Central memory CD8-positive, alpha-beta T cell (primary cell): Measurements from ENCODE around the gene OGDH.

Experiments
- ATAC-seq: fragments of 150-1000 bp; cut with Tn5 transposase; replicated peaks from 2 replicates; pipeline ENCODE4 v1.10.0; 2022; ENCODE audit warnings: mild to moderate bottlenecking, moderate FRiP score, moderate number of reproducible peaks; ENCODE audit not compliant: poor library complexity, severe bottlenecking; ENCODE audit errors: extremely low read depth
- DNase-seq, 2 donors: peaks; one replicate each; pipeline ENCODE4 v3.0.0; 2021; ENCODE audit warnings: low spot score in 2 of 2
- H3K27ac Mint-ChIP-seq: one replicate; pipeline ENCODE4 v1.8.0; 2022; ENCODE audit warnings: low read depth, mild to moderate bottlenecking, moderate library complexity, mixed read lengths
- H3K27me3 Mint-ChIP-seq: one replicate; pipeline ENCODE4 v1.8.0; 2022; ENCODE audit warnings: mixed read lengths
- H3K36me3 Mint-ChIP-seq: one replicate; pipeline ENCODE4 v1.8.0; 2022; ENCODE audit warnings: mild to moderate bottlenecking, moderate library complexity, mixed read lengths; ENCODE audit not compliant: insufficient read depth
- H3K4me1 Mint-ChIP-seq: one replicate; pipeline ENCODE4 v1.8.0; 2022; ENCODE audit warnings: mixed read lengths
- H3K4me3 Mint-ChIP-seq: one replicate; pipeline ENCODE4 v1.8.0; 2022; ENCODE audit warnings: mild to moderate bottlenecking, moderate library complexity, mixed read lengths
- H3K9me3 Mint-ChIP-seq: one replicate; pipeline ENCODE4 v1.8.0; 2022; ENCODE audit warnings: mixed read lengths

Gene OGDH

DNA sequence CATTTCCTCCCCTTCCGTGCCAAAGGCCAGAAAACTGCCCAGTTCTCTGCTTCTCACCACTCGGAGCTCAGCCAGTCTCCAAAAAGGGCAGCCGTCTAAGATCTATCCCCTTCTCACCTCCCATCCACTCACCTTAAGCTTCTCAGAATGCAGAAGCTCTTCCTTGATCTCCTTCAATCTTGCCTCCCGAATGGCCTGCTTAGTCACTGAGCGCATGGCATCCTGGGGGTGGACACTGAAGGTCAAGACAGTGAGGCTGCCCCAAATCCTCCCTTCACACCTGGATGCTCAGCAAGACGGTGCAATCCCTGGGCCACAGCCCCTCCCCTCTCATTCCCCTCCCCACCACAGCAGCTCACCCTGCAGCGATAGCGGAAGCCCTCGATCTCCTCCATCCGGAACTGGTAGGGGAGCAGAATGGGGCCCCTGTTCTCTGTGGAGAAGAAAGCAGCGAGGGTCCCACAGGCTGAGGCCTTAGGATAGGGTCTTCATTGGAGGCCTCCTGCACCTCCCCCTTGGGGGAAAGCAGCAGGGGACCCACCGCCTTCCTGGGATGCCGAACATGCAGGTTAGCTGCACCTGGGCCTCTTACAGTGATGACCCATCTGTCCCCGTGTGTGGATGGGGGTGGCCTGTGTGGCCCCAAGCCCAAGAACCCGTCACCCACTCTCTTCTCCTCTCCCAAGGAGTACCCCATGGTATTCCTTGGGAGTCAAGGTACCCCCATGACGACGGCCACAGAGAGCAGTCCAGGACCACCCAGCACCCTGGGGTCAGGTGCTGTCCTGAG lies 37.5 kb upstream of the OGDH start:
- Mint-ChIP-seq H3K36me3 (peaks cover 40% of the 10 kb centered on the region), H3K27ac (peak overlapping the region; percentile 16), H3K27me3 (no peaks in the 10 kb centered on the region), H3K9me3 (no peaks in the 10 kb centered on the region), H3K4me3 (no peak overlapping the region), H3K4me1 (peaks cover 38% of the 10 kb centered on the region)
- DNase-seq (no peak), ATAC-seq (no peak)

DNA sequence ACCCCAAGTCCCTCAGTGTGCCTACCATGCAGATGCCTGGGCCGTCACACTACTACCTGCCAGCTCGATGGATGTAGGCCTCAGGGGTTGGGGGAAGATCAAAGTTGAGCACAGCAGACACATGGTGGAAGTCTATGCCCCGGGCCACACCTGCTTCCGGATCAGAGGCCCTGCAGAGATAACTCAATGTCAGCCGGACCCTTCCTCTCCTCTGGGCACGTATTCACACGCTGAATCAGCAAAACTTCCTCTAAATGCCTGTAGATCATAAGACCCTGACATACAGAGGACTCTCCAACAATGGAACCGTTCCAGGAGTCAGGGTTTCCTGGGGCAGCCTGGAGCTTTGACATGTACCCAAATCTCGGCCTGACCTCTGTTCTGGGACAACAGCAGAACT lies 36.5 kb upstream of the OGDH start:
- H3K36me3 Mint-ChIP-seq, result peaks cover 41% of the 10 kb centered on the region
- no peaks in the 10 kb centered on the region for H3K9me3 Mint-ChIP-seq
- H3K4me3 Mint-ChIP-seq, result no peak overlapping the region
- H3K27me3 Mint-ChIP-seq, result no peaks in the 10 kb centered on the region
- H3K27ac Mint-ChIP-seq, result no peak overlapping the region
- no peak for ATAC-seq
- peaks cover 46% of the 10 kb centered on the region for H3K4me1 Mint-ChIP-seq
- DNase-seq, result no peak

GRCh38 chr7:44572771-44573170 lies 33.7 kb upstream of the OGDH start:
- Mint-ChIP-seq H3K36me3 (peaks cover 46% of the 10 kb centered on the region), H3K9me3 (no peaks in the 10 kb centered on the region), H3K27ac (peak overlapping the region; percentile 99), H3K27me3 (no peaks in the 10 kb centered on the region), H3K4me1 (peaks cover 33% of the 10 kb centered on the region), H3K4me3 (peak overlapping the region; percentile 98)
- no peak for DNase-seq
- ATAC-seq, result no peak

DNA sequence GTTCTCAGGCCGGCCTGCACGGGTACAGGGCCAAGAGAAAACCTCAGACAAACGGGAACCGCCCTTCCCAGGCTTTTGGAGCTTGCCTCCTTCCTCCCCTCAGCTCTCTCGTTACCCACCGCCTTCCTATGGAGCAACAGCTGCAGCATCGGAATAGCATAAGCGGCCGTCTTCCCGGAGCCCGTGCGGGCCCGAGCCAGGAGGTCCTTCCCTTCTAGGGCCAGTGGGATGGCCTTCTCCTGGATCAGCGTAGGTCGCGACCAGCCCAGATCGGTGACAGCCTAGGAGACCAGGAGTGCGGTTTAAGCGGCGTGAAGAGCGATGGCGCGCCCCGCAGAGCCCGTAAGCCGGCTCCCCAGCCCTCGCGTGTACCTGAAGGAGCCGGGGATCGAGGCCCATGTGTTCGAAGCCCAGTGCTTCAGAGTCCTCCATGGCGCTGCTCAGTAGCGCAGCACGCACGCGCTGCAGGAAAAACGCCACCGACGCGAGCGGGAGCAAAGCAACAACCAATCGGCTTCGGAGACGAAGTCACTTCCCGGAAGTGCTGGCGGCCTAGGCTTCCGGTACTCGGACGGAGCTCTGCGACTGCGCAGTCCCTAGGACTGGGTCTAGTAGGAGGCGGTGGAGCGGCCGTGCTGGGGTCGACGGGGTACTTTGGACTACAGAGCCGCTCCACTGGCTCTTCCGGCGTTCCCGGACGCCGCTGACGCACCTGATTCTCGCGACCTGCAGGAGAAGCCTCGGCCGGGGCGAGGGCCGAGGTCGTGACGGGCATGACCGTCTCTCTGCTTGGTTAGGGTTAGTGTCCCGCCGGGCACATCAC lies 32.8 kb upstream of the OGDH start, which contains the start of gene DDX56:
DDX56 (minus strand) TSS at position 445 of the 823 bp plus-strand sequence; CDS start at position 432, 13 bp downstream.
- peak; percentile 97 for ATAC-seq
- peak within 1 kb of the TSS; percentile 98 for H3K4me3 Mint-ChIP-seq
- H3K4me1 Mint-ChIP-seq, result peaks cover 32% of the 10 kb centered on the region
- H3K27ac Mint-ChIP-seq, result peak within 1 kb of the TSS; percentile 99
- H3K27me3 Mint-ChIP-seq, result no peaks in the 10 kb centered on the region
- DNase-seq, result peak; percentile 73 to 79
- H3K9me3 Mint-ChIP-seq, result no peaks in the 10 kb centered on the region
- H3K36me3 Mint-ChIP-seq, result peaks cover 46% of the 10 kb centered on the region

- H3K4me3 Mint-ChIP-seq, result peak overlapping the region; percentile 98
- no peaks in the 10 kb centered on the region for H3K27me3 Mint-ChIP-seq
- DNase-seq (no peak), ATAC-seq (peak; percentile 17)
- H3K27ac Mint-ChIP-seq, result peak overlapping the region; percentile 99
- H3K9me3 Mint-ChIP-seq, result no peaks in the 10 kb centered on the region
- H3K4me1 Mint-ChIP-seq, result peaks cover 40% of the 10 kb centered on the region
- peaks cover 49% of the 10 kb centered on the region for H3K36me3 Mint-ChIP-seq
Observed at GRCh38 chr7:44574287-44574872, 32.0 kb upstream of the OGDH start.

DNA sequence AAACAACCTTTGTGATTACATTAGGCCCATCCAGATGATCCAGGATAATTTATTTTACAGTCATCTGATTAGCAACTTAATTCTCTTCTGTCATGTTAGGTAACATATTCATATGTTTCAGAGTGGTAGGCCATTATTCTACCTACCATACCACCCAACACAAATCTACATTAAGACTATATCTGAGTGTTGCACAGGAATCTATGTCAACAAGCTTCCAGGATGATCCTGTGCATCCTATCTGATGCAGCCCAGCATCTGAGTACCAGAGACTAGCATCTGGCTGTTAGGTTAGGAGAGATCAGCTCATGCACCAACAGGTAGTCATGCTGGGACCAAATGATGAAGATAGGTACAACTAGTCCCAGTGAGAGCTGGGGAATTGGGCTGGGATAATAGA lies 31.4 kb upstream of the OGDH start:
- no peaks in the 10 kb centered on the region for H3K9me3 Mint-ChIP-seq
- ATAC-seq, result no peak
- peaks cover 45% of the 10 kb centered on the region for H3K4me1 Mint-ChIP-seq
- H3K27ac Mint-ChIP-seq, result peak overlapping the region; percentile 99
- peak overlapping the region; percentile 98 for H3K4me3 Mint-ChIP-seq
- H3K27me3 Mint-ChIP-seq, result no peaks in the 10 kb centered on the region
- no peak for DNase-seq
- peaks cover 51% of the 10 kb centered on the region for H3K36me3 Mint-ChIP-seq

DNA sequence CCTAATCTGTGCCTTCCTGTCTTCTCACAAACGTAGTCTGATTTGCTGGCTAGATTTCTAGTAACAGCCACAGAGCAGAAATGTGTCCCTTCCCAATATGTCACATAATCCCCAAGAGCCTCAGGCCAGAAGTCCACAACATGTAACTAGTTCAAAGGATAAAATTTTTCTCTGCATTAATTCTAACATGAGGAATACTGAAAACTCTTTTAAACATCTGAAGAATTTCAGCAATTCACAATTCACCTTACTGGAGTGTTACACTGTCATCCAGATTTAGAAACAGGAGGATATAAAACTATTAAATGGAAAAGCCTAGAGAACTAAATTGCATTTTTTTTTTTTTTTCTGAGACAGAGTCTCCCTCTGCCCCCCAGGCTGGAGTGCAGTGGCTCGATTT lies 30.2 kb upstream of the OGDH start:
- peaks cover 56% of the 10 kb centered on the region for H3K4me1 Mint-ChIP-seq
- peaks cover 59% of the 10 kb centered on the region for H3K36me3 Mint-ChIP-seq
- H3K27me3 Mint-ChIP-seq, result no peaks in the 10 kb centered on the region
- no peak overlapping the region for H3K27ac Mint-ChIP-seq
- no peaks in the 10 kb centered on the region for H3K9me3 Mint-ChIP-seq
- no peak overlapping the region for H3K4me3 Mint-ChIP-seq
- ATAC-seq, result no peak
- no peak for DNase-seq

DNA sequence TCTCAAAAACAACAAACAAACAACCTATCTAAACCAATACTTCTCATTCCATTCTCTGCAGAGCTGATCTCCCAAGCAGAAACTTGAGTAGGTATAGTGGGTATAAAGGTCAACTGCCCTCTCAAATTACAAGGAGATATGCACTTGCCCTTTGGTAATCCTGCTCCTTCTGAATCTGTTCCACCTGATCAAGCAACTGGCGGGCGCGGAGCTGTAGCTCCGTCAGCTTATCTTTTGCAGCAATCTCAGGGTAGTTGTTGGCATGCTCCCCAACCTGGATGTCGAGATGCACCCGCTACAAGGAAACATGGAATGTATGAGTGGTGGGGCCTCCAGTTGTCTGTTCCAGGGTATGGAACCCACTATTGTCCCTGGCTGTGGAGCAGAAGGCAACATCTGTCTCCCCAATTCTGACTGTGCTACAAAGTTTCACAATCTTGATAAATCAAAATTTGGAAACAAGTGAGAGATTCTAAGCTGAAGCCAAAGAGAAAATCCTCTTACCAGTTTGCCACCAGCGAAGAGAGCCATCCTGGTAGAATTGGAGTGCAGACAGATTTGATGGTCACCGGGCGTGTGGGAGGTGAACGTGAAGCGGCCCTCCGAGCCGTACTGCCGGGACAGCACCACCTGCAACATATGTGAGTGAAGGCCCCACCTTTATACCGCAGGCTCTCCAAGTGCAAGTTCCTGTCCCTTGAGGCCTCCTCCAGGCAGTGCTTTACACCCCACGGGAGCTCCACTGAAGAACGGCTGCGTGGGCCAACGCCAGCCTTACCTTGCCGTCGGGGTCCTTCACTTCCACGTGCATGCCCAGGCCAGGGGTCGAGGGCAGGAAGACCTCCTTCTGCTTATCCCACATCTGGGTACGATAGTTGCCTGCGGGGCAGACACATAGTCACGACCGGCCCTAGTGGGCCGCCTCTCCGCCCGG lies 25.2 kb upstream of the OGDH start:
- Mint-ChIP-seq H3K27me3 (no peaks in the 10 kb centered on the region), H3K9me3 (no peaks in the 10 kb centered on the region), H3K4me1 (peaks cover 26% of the 10 kb centered on the region), H3K4me3 (peak overlapping the region; percentile 81), H3K36me3 (peaks cover 48% of the 10 kb centered on the region), H3K27ac (peak overlapping the region; percentile 96)
- peak; percentile 58 for ATAC-seq
- peak; percentile 23 to 33 for DNase-seq

DNA sequence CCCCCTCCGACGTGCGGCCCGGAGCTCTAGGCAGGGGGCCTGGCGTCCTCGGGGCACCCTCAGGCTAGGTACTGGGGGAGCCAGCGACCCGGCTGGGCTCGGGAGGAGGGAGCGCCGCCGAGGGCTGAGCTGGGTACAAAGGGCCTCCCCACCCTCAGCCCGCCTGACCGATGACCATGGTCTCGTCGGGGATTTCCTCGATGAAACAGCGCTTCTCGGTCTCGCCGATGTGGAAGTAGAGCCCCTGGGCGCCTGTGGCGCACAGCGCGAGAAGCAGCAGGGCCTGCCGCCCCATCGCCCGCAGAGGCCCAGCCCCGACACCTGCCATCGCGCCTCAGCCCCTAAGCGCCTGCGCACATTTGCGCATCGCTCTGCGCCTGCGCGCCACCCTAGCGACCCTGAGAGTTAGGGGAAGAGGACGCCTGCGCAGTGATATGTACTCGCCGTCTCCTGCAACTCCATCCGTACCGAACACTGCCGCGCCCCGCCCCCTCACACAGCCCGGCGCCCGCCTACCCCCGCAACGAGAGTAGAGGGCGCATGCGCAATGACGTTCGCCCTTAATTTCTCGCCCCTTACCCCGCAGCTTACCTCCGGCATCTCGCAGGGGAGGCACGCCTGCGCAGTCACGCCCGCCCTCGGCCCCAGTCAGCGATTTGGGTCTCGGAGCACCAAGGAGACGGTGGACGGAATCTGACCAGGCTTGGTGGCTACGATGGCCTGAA lies 24.4 kb upstream of the OGDH start, which contains the start of gene TMED4:
TMED4 (minus strand) TSS at position 353 of the 725 bp plus-strand sequence; CDS start at position 328, 25 bp downstream.
- Mint-ChIP-seq H3K36me3 (peaks cover 46% of the 10 kb centered on the region), H3K4me3 (peak within 1 kb of the TSS; percentile 81), H3K9me3 (no peaks in the 10 kb centered on the region), H3K27ac (peak within 1 kb of the TSS; percentile 96), H3K27me3 (no peaks in the 10 kb centered on the region), H3K4me1 (peaks cover 26% of the 10 kb centered on the region)
- DNase-seq (peak; percentile 100), ATAC-seq (peak; percentile 87)

- ATAC-seq (no peak), DNase-seq (no peak)
- H3K4me3 Mint-ChIP-seq, result peak overlapping the region; percentile 81
- peaks cover 40% of the 10 kb centered on the region for H3K36me3 Mint-ChIP-seq
- H3K9me3 Mint-ChIP-seq, result no peaks in the 10 kb centered on the region
- peak overlapping the region; percentile 96 for H3K27ac Mint-ChIP-seq
- no peaks in the 10 kb centered on the region for H3K27me3 Mint-ChIP-seq
- peaks cover 32% of the 10 kb centered on the region for H3K4me1 Mint-ChIP-seq
Observed at GRCh38 chr7:44583146-44583865, 23.1 kb upstream of the OGDH start.
